Cardiac muscle cell (in vitro differentiated cells and primary cell): ENCODE data around the gene DPYD. TPM values are rescaled to one million over a fixed set of nuclear protein-coding genes. Genes with fewer than 3 reads are reported as not detected.

ENCODE experiments used
- DNase-seq, 2 donors: peaks; one replicate each; pipeline versions ENCODE4 v3.0.0 to v3.0.0-alpha.2; 2010 to 2017; ENCODE audit warnings: low read depth in 1 of 2, low spot score in 1 of 2
- H3K27ac ChIP-seq: fragments of 200-600 bp; sonication (generic); 2 replicates; pipeline ENCODE4 v1.5.1; 2016
- H3K27me3 ChIP-seq: fragments of 200-600 bp; sonication (generic); 2 replicates; pipeline ENCODE4 v1.6.0; 2016; ENCODE audit warnings: control low read depth
- H3K36me3 ChIP-seq: fragments of 200-600 bp; sonication (generic); 2 replicates; pipeline ENCODE4 v1.5.1; 2016; ENCODE audit warnings: control low read depth
- H3K4me1 ChIP-seq: fragments of 200-600 bp; sonication (generic); 2 replicates; pipeline ENCODE4 v1.8.1; 2017; ENCODE audit warnings: low read depth, mild to moderate bottlenecking, mixed run types
- H3K4me3 ChIP-seq: fragments of 200-600 bp; sonication (generic); 2 replicates; pipeline ENCODE4 v1.5.1; 2016; ENCODE audit warnings: mild to moderate bottlenecking
- H3K9me3 ChIP-seq: fragments of 200-600 bp; sonication (generic); 2 replicates; pipeline ENCODE4 v1.5.1; 2017; ENCODE audit warnings: low read depth, mild to moderate bottlenecking, control low read depth
- polyA plus RNA-seq: library from polyadenylated mRNA; unstranded; fragments of >200 nt; fragmentation: Nextera tagmentation; extraction: Ambion mirVana; gene quantifications from 2 replicates; pipeline ENCODE4 v1.2.1, GENCODE V29; 2016
- total RNA-seq: library from RNA; depleted of rRNA; stranded (reverse); fragments of >200 nt; gene quantifications from 2 replicates; pipeline ENCODE4 v1.2.3, GENCODE V29; 2016
- TF ChIP-seq, protein P1 (sequence below): IDR thresholded peaks from 2 replicates; pipeline ENCODE4 v1.5.1; 2012; ENCODE audit warnings: low read depth, mild to moderate bottlenecking, low read length

The DPYD gene
- total and polyA plus RNA-seq, 2 experiments from 2014 or later, result 0.66 to 2.0 TPM

DNA sequence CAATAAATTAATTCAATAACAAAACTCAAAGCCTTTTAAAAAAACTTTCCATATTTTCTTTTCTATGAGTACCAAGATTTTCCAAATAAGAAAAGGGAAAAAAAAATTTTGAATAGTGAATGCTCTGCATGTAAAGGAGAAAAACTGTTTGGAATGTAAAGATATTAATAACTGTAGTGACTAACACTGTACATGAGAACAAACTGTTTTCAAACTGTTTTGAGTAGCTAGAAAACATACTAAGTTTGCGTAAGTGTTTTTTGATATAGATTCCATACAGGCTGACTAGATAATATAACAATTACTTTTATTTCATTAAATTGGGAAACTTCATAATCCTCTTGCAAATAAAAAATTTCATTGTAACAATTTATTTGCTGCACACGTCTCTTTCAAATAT is 150.5 kb downstream of the DPYD start:
- H3K27ac ChIP-seq, result no peak overlapping the region
- no peaks in the 10 kb centered on the region for H3K9me3 ChIP-seq
- no peak for DNase-seq
- no peaks in the 10 kb centered on the region for H3K27me3 ChIP-seq
- no peaks in the 10 kb centered on the region for H3K36me3 ChIP-seq
- H3K4me3 ChIP-seq, result no peak overlapping the region
- no peaks in the 10 kb centered on the region for H3K4me1 ChIP-seq
- TF ChIP-seq, protein P1, sequence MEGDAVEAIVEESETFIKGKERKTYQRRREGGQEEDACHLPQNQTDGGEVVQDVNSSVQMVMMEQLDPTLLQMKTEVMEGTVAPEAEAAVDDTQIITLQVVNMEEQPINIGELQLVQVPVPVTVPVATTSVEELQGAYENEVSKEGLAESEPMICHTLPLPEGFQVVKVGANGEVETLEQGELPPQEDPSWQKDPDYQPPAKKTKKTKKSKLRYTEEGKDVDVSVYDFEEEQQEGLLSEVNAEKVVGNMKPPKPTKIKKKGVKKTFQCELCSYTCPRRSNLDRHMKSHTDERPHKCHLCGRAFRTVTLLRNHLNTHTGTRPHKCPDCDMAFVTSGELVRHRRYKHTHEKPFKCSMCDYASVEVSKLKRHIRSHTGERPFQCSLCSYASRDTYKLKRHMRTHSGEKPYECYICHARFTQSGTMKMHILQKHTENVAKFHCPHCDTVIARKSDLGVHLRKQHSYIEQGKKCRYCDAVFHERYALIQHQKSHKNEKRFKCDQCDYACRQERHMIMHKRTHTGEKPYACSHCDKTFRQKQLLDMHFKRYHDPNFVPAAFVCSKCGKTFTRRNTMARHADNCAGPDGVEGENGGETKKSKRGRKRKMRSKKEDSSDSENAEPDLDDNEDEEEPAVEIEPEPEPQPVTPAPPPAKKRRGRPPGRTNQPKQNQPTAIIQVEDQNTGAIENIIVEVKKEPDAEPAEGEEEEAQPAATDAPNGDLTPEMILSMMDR, result no peak

DNA sequence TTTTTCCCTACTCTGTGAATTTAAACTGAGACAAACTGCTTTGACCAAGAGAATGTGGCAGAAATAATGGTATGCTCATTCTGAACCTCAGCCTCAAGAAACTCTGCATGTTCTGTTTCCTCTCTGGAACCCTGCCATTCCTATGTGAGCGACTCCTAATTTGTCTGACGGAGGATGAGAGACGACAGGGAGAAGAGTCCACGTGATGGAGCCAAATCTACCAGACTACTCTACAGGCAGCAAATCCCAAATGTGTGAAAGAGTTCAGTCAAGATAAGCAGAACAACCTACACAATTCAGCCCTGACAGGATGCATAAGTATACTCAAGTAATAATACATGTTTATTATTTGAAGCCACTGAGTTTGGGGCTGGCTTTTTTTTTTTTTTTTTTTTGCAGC is 153.5 kb downstream of the DPYD start:
- Histone ChIP-seq H3K4me3 (no peak overlapping the region), H3K4me1 (no peaks in the 10 kb centered on the region), H3K27me3 (no peaks in the 10 kb centered on the region), H3K27ac (no peak overlapping the region), H3K9me3 (no peaks in the 10 kb centered on the region), H3K36me3 (no peaks in the 10 kb centered on the region)
- DNase-seq, result peak in 1 of 2 donors; percentile 33
- TF ChIP-seq, protein P1, result no peak

DNA sequence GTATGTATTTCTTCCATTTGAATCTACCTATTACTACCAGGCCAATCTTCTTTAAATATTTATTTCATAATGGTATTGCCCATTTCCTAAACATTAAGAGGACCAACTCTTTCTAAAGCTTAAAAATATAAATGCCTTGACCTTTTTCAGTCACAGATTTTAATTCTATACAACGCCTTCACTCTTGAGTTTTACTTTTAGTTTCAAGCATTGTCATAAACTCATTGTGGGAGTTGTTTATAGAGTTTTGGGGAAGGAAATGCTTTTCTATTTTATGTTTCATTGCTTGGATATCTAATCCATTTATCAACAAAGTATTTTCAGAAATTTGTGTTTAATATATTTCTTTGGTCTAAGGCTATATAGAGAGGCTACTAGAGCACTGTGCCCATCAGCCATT is 155.8 kb downstream of the DPYD start:
- no peak for DNase-seq
- H3K4me3 ChIP-seq, result no peak overlapping the region

DNA sequence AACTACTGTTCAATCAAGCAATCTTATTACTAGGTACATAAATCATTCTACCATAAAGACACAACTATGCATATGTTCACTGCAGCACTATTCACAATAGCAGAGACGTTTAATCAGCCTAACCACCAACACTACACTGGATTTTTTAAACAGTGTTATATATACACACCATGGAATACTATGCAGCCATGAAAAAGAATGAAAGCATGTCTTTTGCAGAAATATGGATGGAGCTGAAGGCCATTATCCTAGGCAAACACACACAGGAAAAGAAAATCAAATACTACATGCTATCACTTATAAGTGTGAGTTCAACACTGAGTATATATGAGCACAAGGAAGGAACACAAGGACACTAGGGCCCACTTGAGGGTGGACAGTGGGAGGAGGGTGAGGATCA is 159.2 kb downstream of the DPYD start:
- TF ChIP-seq, protein P1, result no peak
- no peaks in the 10 kb centered on the region for H3K27me3 ChIP-seq
- no peak overlapping the region for H3K4me3 ChIP-seq
- no peak overlapping the region for H3K27ac ChIP-seq
- H3K4me1 ChIP-seq, result no peaks in the 10 kb centered on the region
- DNase-seq, result no peak
- no peaks in the 10 kb centered on the region for H3K36me3 ChIP-seq
- no peaks in the 10 kb centered on the region for H3K9me3 ChIP-seq

More for the DNA sequence above, 155.8 kb downstream of the DPYD start:
- H3K27ac ChIP-seq, result no peak overlapping the region
- no peaks in the 10 kb centered on the region for H3K9me3 ChIP-seq
- TF ChIP-seq, protein P1, result no peak
- no peaks in the 10 kb centered on the region for H3K27me3 ChIP-seq
- no peaks in the 10 kb centered on the region for H3K36me3 ChIP-seq
- no peaks in the 10 kb centered on the region for H3K4me1 ChIP-seq

DNA sequence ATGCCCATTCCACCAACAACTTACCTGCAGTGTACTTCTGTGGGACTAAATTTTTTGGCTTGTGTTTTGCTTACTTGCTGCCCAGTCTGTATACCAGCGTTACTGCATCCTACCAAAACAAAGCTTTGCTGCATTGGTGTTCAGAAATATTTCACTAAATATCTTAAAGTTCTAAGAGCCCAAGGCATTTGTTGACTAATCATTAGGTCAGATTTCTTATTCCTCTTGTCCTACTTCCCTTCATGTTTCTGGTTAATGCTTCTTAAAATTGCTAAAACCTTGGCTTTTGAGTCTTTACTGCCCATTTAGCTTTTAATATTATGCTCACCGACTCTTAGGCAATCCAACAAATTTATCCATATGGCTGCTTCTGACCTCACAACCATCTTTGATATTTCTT is 161.8 kb downstream of the DPYD start:
- no peak overlapping the region for H3K27ac ChIP-seq
- no peak for DNase-seq
- no peaks in the 10 kb centered on the region for H3K4me1 ChIP-seq
- no peak overlapping the region for H3K4me3 ChIP-seq
- no peaks in the 10 kb centered on the region for H3K9me3 ChIP-seq
- no peaks in the 10 kb centered on the region for H3K36me3 ChIP-seq
- no peaks in the 10 kb centered on the region for H3K27me3 ChIP-seq
- TF ChIP-seq, protein P1, result no peak
